CD14-positive monocyte (primary cell): ENCODE measurements around the gene POMT2. TPM values are rescaled to one million over a fixed set of nuclear protein-coding genes. Genes with fewer than 3 reads are reported as not detected.

Experiments used
- DNase-seq, 3 donors: peaks; one replicate each; pipeline ENCODE4 v3.0.0-alpha.2; 2011 to 2022
- H2AFZ ChIP-seq: 2 replicates; pipeline ENCODE4 v1.6.0; 2012; ENCODE audit warnings: mild to moderate bottlenecking, low read depth, low read length, inconsistent platforms; ENCODE audit not compliant: insufficient read depth, poor library complexity, severe bottlenecking
- H3K27ac ChIP-seq, 2 donors: 1 replicate in 1 of 2; 2 replicates in 1 of 2; pipeline ENCODE4 v1.5.1; 2012 to 2013; ENCODE audit warnings: low read length in 2 of 2, control low read depth in 1 of 2, inconsistent platforms in 1 of 2, low read depth in 1 of 2, mild to moderate bottlenecking in 1 of 2
- H3K27me3 ChIP-seq, 2 donors: one replicate each; pipeline versions ENCODE4 v1.6.0 to v1.6.1; 2011 to 2013; ENCODE audit warnings: low read length in 2 of 2; ENCODE audit not compliant: control insufficient read depth in 2 of 2, insufficient read depth in 2 of 2
- H3K36me3 ChIP-seq, 2 donors: replicated peaks in 1 of 2; 1 replicate in 1 of 2; 2 replicates in 1 of 2; pipeline versions ENCODE4 v1.5.1 to v1.6.1; 2012 to 2013; ENCODE audit warnings: low read length in 2 of 2, control low read depth in 1 of 2, inconsistent platforms in 1 of 2, mild to moderate bottlenecking in 1 of 2; ENCODE audit not compliant: insufficient read depth in 2 of 2, control insufficient read depth in 1 of 2
- H3K4me1 ChIP-seq, 2 donors: 1 replicate in 1 of 2; 2 replicates in 1 of 2; pipeline versions ENCODE4 v1.5.1 to v1.6.1; 2012 to 2013; ENCODE audit warnings: low read length in 2 of 2, control low read depth in 1 of 2, inconsistent platforms in 1 of 2, mild to moderate bottlenecking in 1 of 2, moderate library complexity in 1 of 2; ENCODE audit not compliant: insufficient read depth in 2 of 2, control insufficient read depth in 1 of 2
- H3K4me2 ChIP-seq: replicated peaks from 2 replicates; pipeline ENCODE3; 2012; ENCODE audit warnings: low read length, moderate library complexity, mild to moderate bottlenecking; ENCODE audit not compliant: poor library complexity, severe bottlenecking; ENCODE audit errors: extremely low read depth
- H3K4me3 ChIP-seq, 3 experiments: fragments of 200-600 bp in 1 of 3; sonication (generic) in 1 of 3; replicated peaks in 1 of 3; 1 replicate in 2 of 3; 2 replicates in 1 of 3; pipeline ENCODE4 v1.5.1; 2011 to 2013; ENCODE audit warnings: low read length in 3 of 3, mild to moderate bottlenecking in 3 of 3, control low read depth in 2 of 3, low read depth in 2 of 3, inconsistent platforms in 1 of 3, moderate library complexity in 1 of 3
- H3K79me2 ChIP-seq: 2 replicates; pipeline ENCODE4 v1.6.0; 2012; ENCODE audit warnings: mild to moderate bottlenecking, control low read depth, inconsistent platforms, low read length, moderate library complexity; ENCODE audit not compliant: insufficient read depth
- H3K9ac ChIP-seq: 2 replicates; pipeline ENCODE4 v1.6.0; 2017; ENCODE audit warnings: low read length, mild to moderate bottlenecking; ENCODE audit not compliant: insufficient read depth, poor library complexity, severe bottlenecking
- H3K9me3 ChIP-seq, 2 donors: replicated peaks in 1 of 2; 1 replicate in 1 of 2; 2 replicates in 1 of 2; pipeline versions ENCODE4 v1.5.1 to v1.6.1; 2012 to 2013; ENCODE audit warnings: low read length in 2 of 2, control low read depth in 1 of 2; ENCODE audit not compliant: control insufficient read depth in 1 of 2, insufficient read depth in 1 of 2
- H4K20me1 ChIP-seq: 2 replicates; pipeline ENCODE4 v1.6.0; 2012; ENCODE audit warnings: mild to moderate bottlenecking, low read length, control low read depth, moderate library complexity; ENCODE audit not compliant: insufficient read depth
- H3K27ac Mint-ChIP-seq, 7 donors: one replicate each; pipeline ENCODE4 v1.8.0; 2020; ENCODE audit warnings: mild to moderate bottlenecking in 7 of 7, mixed read lengths in 7 of 7, moderate library complexity in 6 of 7, inconsistent platforms in 2 of 7
- H3K27me3 Mint-ChIP-seq, 3 donors: one replicate each; pipeline ENCODE4 v1.8.0; 2021 to 2022; ENCODE audit warnings: low read depth in 3 of 3, mild to moderate bottlenecking in 3 of 3, mixed read lengths in 3 of 3, moderate library complexity in 3 of 3, inconsistent platforms in 1 of 3
- H3K36me3 Mint-ChIP-seq, 2 donors: one replicate each; pipeline ENCODE4 v1.8.0; 2020; ENCODE audit warnings: mixed read lengths in 2 of 2, inconsistent platforms in 1 of 2, mild to moderate bottlenecking in 1 of 2
- H3K4me1 Mint-ChIP-seq: one replicate; pipeline ENCODE4 v1.8.0; 2020; ENCODE audit warnings: mild to moderate bottlenecking, mixed read lengths
- H3K4me3 Mint-ChIP-seq, 2 donors: one replicate each; pipeline ENCODE4 v1.8.0; 2020; ENCODE audit warnings: mild to moderate bottlenecking in 2 of 2, mixed read lengths in 2 of 2, moderate library complexity in 1 of 2
- H3K9me3 Mint-ChIP-seq, 7 donors: one replicate each; pipeline ENCODE4 v1.8.0; 2020 to 2022; ENCODE audit warnings: mixed read lengths in 7 of 7, mild to moderate bottlenecking in 6 of 7, moderate library complexity in 6 of 7, inconsistent platforms in 2 of 7
- CTCF ChIP-seq: fragments of 200-600 bp; IDR thresholded peaks from one replicate; pipeline ENCODE4 v1.8.0; 2022; ENCODE audit warnings: antibody characterized with exemption, mild to moderate bottlenecking
- WGBS: methylation state at CpG from one replicate; pipeline ENCODE4 v1.1.5; 2013; ENCODE audit warnings: missing lambda C conversion rate; ENCODE audit not compliant: insufficient coverage; 5-methylcytosine and 5-hydroxymethylcytosine counted together
- intact Hi-C, 2 donors: fragments of 100-400 bp; cut with micrococcal nuclease; formaldehyde crosslinking; loops; one replicate each; pipeline versions ENCODE4 v1.15.0 to v1.15.1; 2023
- polyA plus RNA-seq, 3 donors: library from polyadenylated mRNA; depleted of rRNA in 1 of 3; unstranded in 2 of 3; stranded (reverse) in 1 of 3; fragments of 300-500 nt in 2 of 3; fragments of >200 nt in 1 of 3; fragmentation: Illumina TruSeq in 2 of 3; gene quantifications; 1 replicate in 2 of 3; 2 replicates in 1 of 3; pipeline ENCODE4 v1.2.3, GENCODE V29; 2012 to 2021

POMT2 gene
- polyA plus RNA-seq, 3 donors: 1.5 to 8.9 (median 1.8) TPM

DNA sequence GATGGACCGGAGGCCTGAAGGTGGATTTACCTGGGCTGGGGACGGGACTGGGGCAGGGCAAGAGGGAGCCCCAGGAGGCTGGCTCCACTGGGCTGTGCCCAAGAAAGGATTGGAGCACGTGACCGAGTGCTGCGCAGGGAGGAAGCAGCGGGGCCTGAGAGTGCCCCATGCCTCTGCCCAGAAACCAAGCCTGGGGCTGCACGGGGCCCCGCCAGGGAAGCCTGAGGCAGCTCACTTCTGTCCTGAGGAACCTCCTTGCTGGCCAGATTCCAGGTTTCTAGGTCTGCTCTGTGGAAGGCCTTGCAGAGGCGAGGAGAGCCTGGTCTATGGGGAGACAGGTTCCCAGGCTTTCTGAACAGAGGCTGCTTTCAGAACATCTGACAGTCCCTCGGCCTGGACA lies 60.1 kb downstream of the POMT2 start:
- no peak overlapping the region for H3K4me2 ChIP-seq
- H3K9ac ChIP-seq: no peak overlapping the region
- H3K27me3 ChIP-seq: no peaks in the 10 kb centered on the region
- no peak overlapping the region for H2AFZ ChIP-seq
- H3K27ac ChIP-seq: no peak overlapping the region
- Mint-ChIP-seq H3K9me3 (no peaks in the 10 kb centered on the region), H3K36me3 (no peaks in the 10 kb centered on the region), H3K4me1 (peaks cover 2% of the 10 kb centered on the region), H3K27me3 (peaks cover 2 to 23% (median 10%) of the 10 kb centered on the region in 3 donors), H3K4me3 (no peak overlapping the region), H3K27ac (no peak overlapping the region)
- H4K20me1 ChIP-seq: no peaks in the 10 kb centered on the region
- no peaks in the 10 kb centered on the region for H3K4me1 ChIP-seq
- no peaks in the 10 kb centered on the region for H3K79me2 ChIP-seq
- peak in 1 of 3 donors; percentile 10 for DNase-seq
- no peaks in the 10 kb centered on the region for H3K36me3 ChIP-seq
- H3K9me3 ChIP-seq: no peaks in the 10 kb centered on the region
- H3K4me3 ChIP-seq: no peak overlapping the region
- 17% methylated on average over 10 of the region's 10 CpGs for WGBS
- TF ChIP-seq CTCF: no peak
- intact Hi-C loops: no loop called here

DNA sequence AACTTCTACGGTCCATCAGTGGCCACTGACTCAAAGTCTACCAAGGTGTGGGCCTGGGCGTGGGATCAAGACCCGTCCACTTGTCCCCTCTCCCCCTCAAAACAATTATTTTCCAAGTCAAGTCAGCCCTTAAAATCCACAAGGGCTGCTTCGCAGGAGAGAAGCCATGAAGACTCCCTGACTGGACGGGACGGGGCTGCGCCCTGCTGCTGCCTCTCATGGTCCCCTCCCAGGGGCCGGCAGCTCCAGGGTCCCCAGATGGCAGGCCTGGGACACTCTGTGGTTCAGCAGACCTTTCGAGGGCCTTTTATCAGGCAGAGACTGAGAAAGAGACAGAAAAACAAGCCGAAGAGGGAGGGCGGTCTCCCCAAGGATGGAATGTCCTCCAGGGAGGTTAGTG lies 60.5 kb downstream of the POMT2 start:
- H3K36me3 ChIP-seq: no peaks in the 10 kb centered on the region
- Mint-ChIP-seq H3K36me3 (no peaks in the 10 kb centered on the region), H3K4me1 (peaks cover 2% of the 10 kb centered on the region), H3K27me3 (peaks cover 2 to 23% (median 10%) of the 10 kb centered on the region in 3 donors), H3K9me3 (no peaks in the 10 kb centered on the region), H3K4me3 (no peak overlapping the region), H3K27ac (no peak overlapping the region)
- H3K9ac ChIP-seq: no peak overlapping the region
- H3K4me1 ChIP-seq: no peaks in the 10 kb centered on the region
- H4K20me1 ChIP-seq: no peaks in the 10 kb centered on the region
- intact Hi-C loops: no loop called here
- H3K27ac ChIP-seq: no peak overlapping the region
- no peak overlapping the region for H3K4me3 ChIP-seq
- H3K4me2 ChIP-seq: no peak overlapping the region
- H3K9me3 ChIP-seq: no peaks in the 10 kb centered on the region
- H3K27me3 ChIP-seq: no peaks in the 10 kb centered on the region
- H3K79me2 ChIP-seq: no peaks in the 10 kb centered on the region
- no peak for TF ChIP-seq CTCF
- WGBS: 92% methylated on average over 8 of the region's 11 CpGs
- no peak overlapping the region for H2AFZ ChIP-seq
- DNase-seq: no peak
